Breast epithelium (tissue), 3 donors: Measurements from ENCODE around the gene WASHC4.

Experiments
- CTCF ChIP-seq, 3 donors: fragments of 450-650 bp; IDR thresholded peaks; one replicate each; pipeline ENCODE4 v1.5.1; 2016 to 2017; ENCODE audit warnings: antibody characterized with exemption in 3 of 3, mild to moderate bottlenecking in 3 of 3, moderate library complexity in 3 of 3
- POLR2A ChIP-seq: fragments of 450-650 bp; IDR thresholded peaks from one replicate; pipeline ENCODE4 v1.6.1; 2016; ENCODE audit warnings: antibody characterized with exemption, mild to moderate bottlenecking, moderate library complexity

DNA sequence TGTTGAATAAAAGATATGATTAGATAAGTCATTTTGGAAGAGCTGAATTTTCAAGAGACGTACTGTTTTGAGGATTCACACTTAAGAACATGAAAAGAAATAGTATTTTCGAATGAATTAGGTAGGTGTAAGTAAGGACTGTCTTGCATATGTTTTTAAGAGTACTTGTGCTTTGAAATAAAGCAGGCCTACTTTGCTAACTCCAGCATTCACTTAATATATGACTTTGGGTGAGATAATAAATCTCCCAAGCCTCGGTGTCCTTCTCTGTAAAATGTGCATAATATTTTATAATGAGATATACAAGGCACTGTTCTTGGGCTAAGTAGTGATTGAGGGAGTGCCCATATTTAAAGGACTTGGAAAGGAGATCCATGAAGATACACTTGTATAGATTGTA, 54.6 kb downstream of the WASHC4 start:
- TF ChIP-seq CTCF (IDR thresholded peaks at IDR 0.05) (no peak), POLR2A (no peak)
